Skin of body (tissue), 2 donors: ENCODE data around the gene MYLK2. TPM values are rescaled to one million over a fixed set of nuclear protein-coding genes. Genes with fewer than 3 reads are reported as not detected.
A peak's percentile ranks its signal among the peaks of the same experiment; 100 is the strongest.
"Not testable (repeated sequence)": the region's sequence is repeated elsewhere in the genome, so short reads cannot be mapped to it uniquely, and the experiment has no call there.

Experiments
- DNase-seq: peaks from one replicate; lab custom pipeline; 2025; lab: John Stamatoyannopoulos, UW
- total RNA-seq: library from RNA; depleted of rRNA; stranded (reverse); fragments of >200 nt; gene quantifications from one replicate; pipeline ENCODE4 v1.2.3, GENCODE V29; 2014

Gene MYLK2
- 6.1 TPM for total RNA-seq

- DNase-seq, result no peak
Observed at GRCh38 chr20:31819083-31819784, at the start of gene MYLK2. Gene MYLK2, plus strand, starts transcription at chr20:31819356. Its CDS starts 225 bp downstream, at chr20:31819581.

GRCh38 chr20:31769681-31770080, 49.5 kb upstream of the MYLK2 start:
- DNase-seq, result no peak

- no peak for DNase-seq
Observed at GRCh38 chr20:31770243-31770642, 48.9 kb upstream of the MYLK2 start.

DNA sequence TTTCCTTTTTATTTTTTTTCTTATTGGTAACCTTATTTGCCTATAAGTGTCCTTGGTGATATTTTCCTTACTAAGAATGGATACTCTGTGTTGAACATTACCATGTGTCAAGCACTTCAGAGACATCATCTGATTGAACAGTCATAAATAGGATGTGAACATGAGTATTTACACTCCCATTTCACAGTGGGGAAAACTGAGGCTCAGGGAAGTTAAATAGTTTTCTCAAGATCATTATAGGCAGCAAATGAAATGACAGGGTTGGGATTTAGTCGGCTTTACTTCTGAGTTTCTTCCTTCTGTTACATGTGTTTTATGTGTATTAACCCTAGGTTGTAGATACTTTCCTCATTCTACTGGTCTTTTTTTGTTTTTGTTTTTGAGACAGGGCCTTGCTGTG, 44.7 kb upstream of the MYLK2 start:
- no peak for DNase-seq

- DNase-seq, result no peak
Observed at GRCh38 chr20:31780839-31781238, 38.3 kb upstream of the MYLK2 start.

DNA sequence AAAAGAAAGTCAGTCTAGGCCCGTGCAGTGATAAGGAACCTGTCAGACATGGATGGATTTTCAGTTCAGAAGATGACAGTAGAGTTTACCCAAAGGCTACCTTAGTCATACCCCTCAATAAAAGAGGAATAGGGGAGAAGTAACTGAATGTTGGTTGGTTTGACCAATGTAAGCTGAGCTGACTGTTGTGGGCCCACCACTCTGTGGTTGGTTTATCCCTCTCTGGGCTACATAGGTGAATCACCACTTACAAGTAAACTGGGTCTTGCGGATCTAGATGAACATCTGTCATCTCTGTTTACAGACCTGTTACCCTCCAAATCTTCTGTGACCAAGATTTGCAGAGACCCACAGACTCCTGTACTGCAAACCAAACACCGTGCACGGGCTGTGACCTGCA, 37.2 kb upstream of the MYLK2 start:
- no peak for DNase-seq

GRCh38 chr20:31784354-31785044, 34.7 kb upstream of the MYLK2 start:
- DNase-seq, result no peak

DNA sequence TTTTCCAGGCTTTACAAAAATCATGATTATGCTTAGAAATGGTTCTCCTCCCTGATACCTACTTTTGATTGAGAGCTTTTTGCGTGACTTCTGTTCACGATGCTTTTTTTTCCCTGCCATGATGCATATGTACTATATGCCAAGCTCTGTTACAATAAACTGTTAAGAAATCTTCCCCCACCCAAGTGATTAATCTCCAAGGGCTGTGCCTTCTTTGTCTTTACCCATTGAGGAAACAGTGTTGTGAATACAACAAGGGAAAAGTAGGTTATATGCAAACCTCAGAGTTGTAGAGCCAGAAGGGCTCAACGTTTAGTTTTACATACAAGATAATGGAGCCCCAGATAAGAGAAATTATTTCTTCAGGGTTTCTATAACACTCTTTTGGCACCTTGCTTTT, 34.1 kb upstream of the MYLK2 start:
- DNase-seq, result no peak

DNA sequence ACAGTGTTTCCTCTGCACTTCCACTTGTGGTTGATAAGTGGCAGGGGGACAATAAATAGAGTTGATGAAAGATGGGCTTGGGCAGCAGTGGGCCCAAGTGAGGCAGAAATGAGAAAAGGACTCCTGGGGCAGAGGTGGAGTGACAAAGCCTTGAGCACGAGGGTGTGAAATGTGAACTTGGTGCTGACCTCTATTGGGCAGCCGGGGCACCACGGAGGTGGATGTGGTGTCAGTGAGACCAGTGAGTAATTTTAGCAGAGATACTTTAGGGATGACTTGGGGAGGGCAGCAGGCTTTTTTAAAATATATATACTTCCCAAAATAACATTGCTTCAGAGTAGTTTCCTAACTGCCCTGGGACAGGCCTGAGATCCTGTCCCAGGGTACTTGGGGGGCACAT, 30.6 kb upstream of the MYLK2 start:
- no peak for DNase-seq

- no peak for DNase-seq
Observed at GRCh38 chr20:31790401-31790800, 28.8 kb upstream of the MYLK2 start.

GRCh38 chr20:31797364-31797763, 21.8 kb upstream of the MYLK2 start:
- DNase-seq, result no peak

- DNase-seq, result no peak
Observed at GRCh38 chr20:31801508-31801907, 17.6 kb upstream of the MYLK2 start.

GRCh38 chr20:31803552-31804291, 15.4 kb upstream of the MYLK2 start:
- no peak for DNase-seq

GRCh38 chr20:31806564-31807355, 12.4 kb upstream of the MYLK2 start:
- no peak for DNase-seq

GRCh38 chr20:31808481-31808880, 10.7 kb upstream of the MYLK2 start:
- no peak for DNase-seq

DNA sequence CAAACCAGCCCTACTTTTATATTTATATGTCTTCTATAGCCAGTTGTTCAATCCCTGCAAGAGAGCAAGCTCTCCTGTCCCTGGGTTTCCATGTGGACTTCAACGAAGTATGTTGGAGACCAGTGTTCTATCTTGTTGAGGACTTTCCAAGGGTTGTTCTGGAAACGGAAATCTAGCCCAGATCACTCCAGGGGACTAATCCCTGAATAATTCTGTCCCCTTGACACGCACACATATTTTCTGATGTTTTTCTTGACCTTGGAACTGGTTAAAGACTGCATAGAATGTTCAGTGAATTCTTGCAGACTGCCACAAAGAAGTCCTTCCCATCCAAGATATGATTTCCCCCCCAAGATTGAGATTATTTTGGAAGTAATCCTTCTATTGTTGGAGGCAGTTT, 9.5 kb upstream of the MYLK2 start:
- no peak for DNase-seq

DNA sequence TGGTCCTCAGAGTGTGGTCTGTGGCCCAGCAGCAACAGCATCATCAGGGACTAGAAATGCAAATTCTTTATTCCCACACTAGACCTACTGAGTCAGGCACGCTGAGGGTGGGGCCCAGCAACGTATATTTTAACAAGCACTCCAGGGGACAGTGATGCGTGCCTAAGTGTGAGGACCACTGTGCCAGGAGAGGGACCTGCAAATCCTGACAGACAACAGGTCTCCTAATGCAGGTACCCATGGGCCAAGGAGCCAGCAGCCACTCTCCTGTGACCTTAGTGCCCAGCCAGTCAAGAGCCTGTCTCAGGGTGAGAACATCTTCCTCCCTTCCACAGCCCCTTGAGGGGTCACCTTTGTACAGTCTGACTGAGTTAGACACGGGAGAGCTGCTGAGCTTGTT, 8.0 kb upstream of the MYLK2 start:
- DNase-seq, result no peak

- DNase-seq, result peak; percentile 18
Observed at GRCh38 chr20:31811796-31812728, 7.1 kb upstream of the MYLK2 start.

GRCh38 chr20:31813611-31814010, 5.5 kb upstream of the MYLK2 start:
- DNase-seq, result no peak

DNA sequence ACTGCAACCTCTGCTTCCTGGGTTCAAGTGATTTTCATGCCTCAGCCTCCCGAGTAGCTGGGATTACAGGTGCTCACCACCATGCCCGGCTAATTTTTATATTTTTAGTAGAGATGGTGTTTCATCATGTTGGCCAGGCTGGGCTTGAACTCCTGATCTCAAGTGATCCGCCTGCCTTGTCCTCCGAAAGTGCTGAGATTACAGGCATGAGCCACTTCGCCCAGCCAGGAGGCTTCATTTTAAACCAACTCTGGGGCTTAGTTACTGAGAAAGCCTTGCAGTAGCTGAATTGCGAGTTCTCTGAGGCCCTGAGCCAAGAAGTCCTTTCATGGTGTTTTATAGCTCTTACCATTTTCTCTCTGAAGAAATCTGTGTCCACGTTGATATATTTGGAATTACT, 5.0 kb upstream of the MYLK2 start:
- not testable (repeated sequence) for DNase-seq
